Coronary artery (tissue), 2 donors: ENCODE data around the gene CDK19.
"Not testable (repeated sequence)": the region's sequence is repeated elsewhere in the genome, so short reads cannot be mapped to it uniquely, and the experiment has no call there.

Experiments used
- DNase-seq: peaks from one replicate; pipeline ENCODE4 v3.0.0-alpha.2; 2017; ENCODE audit warnings: low spot score
- H3K27ac ChIP-seq, 2 donors: fragments of 200-600 bp; sonication (generic); one replicate each; pipeline ENCODE4 v1.5.1; 2016 to 2019
- H3K4me3 ChIP-seq: fragments of 200-600 bp; sonication (generic); 2 replicates; pipeline ENCODE4 v1.5.1; 2016; ENCODE audit warnings: mild to moderate bottlenecking, moderate library complexity
- CTCF ChIP-seq: fragments of 200-600 bp; sonication (generic); IDR thresholded peaks from one replicate; pipeline ENCODE4 v1.5.1; 2019; ENCODE audit warnings: antibody characterized with exemption

Gene CDK19

GRCh38 chr6:110814102-110815014 lies 911 bp downstream of the CDK19 start:
- peak; percentile 79 for DNase-seq
- no peak for TF ChIP-seq CTCF
- Histone ChIP-seq H3K4me3 (peak overlapping the region; percentile 100), H3K27ac (peak overlapping the region; percentile 94 to 99)

GRCh38 chr6:110813338-110814101 lies 1.7 kb downstream of the CDK19 start:
- DNase-seq, result no peak
- Histone ChIP-seq H3K27ac (no peak overlapping the region), H3K4me3 (peak overlapping the region; percentile 100)
- no peak for TF ChIP-seq CTCF

GRCh38 chr6:110812719-110813118 lies 2.5 kb downstream of the CDK19 start:
- no peak overlapping the region for H3K4me3 ChIP-seq
- no peak for TF ChIP-seq CTCF

GRCh38 chr6:110810896-110811586 lies 4.2 kb downstream of the CDK19 start:
- Histone ChIP-seq H3K27ac (no peak overlapping the region), H3K4me3 (no peak overlapping the region)
- DNase-seq, result no peak
- no peak for TF ChIP-seq CTCF

More at GRCh38 chr6:110812719-110813118, 2.5 kb downstream of the CDK19 start:
- DNase-seq, result no peak
- no peak overlapping the region for H3K27ac ChIP-seq

GRCh38 chr6:110809792-110810191 lies 5.5 kb downstream of the CDK19 start:
- Histone ChIP-seq H3K4me3 (no peak overlapping the region), H3K27ac (no peak overlapping the region)
- no peak for TF ChIP-seq CTCF
- no peak for DNase-seq

- not testable (repeated sequence) for H3K4me3 ChIP-seq, DNase-seq, H3K27ac ChIP-seq
These were observed 13.1 kb downstream of the CDK19 start for GRCh38 chr6:110802175-110802574.

- no peak for TF ChIP-seq CTCF
These were observed 14.5 kb downstream of the CDK19 start for GRCh38 chr6:110800839-110801196.

More at GRCh38 chr6:110800839-110801196, 14.5 kb downstream of the CDK19 start:
- DNase-seq, result no peak
- no peak overlapping the region for H3K4me3 ChIP-seq
- no peak overlapping the region for H3K27ac ChIP-seq
